Measurements from ENCODE around the gene PALLD. TPM values are rescaled to one million over a fixed set of nuclear protein-coding genes. Genes with fewer than 3 reads are reported as not detected.

Gene PALLD
- total RNA-seq, 1 experiment from 2014 or later: 6.5 TPM

GRCh38 chr4:168633496-168633895 is 136.6 kb downstream of the PALLD start:
- ChIA-PET CTCF (no interaction called here), POLR2A (no interaction called here)
- no peak overlapping the region for H3K4me3 ChIP-seq (ENCODE audit: low read depth in 2 of 2, low read length in 2 of 2)
- TF ChIP-seq, protein P1, sequence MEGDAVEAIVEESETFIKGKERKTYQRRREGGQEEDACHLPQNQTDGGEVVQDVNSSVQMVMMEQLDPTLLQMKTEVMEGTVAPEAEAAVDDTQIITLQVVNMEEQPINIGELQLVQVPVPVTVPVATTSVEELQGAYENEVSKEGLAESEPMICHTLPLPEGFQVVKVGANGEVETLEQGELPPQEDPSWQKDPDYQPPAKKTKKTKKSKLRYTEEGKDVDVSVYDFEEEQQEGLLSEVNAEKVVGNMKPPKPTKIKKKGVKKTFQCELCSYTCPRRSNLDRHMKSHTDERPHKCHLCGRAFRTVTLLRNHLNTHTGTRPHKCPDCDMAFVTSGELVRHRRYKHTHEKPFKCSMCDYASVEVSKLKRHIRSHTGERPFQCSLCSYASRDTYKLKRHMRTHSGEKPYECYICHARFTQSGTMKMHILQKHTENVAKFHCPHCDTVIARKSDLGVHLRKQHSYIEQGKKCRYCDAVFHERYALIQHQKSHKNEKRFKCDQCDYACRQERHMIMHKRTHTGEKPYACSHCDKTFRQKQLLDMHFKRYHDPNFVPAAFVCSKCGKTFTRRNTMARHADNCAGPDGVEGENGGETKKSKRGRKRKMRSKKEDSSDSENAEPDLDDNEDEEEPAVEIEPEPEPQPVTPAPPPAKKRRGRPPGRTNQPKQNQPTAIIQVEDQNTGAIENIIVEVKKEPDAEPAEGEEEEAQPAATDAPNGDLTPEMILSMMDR (IDR thresholded peaks at IDR 0.05): no peak
- TF ChIP-seq POLR2AphosphoS5 (IDR thresholded peaks at IDR 0.05; ENCODE audit: low read depth, low read length) (no peak), REST (IDR thresholded peaks at IDR 0.05; ENCODE audit: insufficient read depth in 1 of 2, low read depth in 2 of 2, low read length in 1 of 2) (no peak), SIN3A (IDR thresholded peaks at IDR 0.05; ENCODE audit: borderline replicate concordance, insufficient read depth, low read depth, low read length) (no peak), TCF7L2 (IDR thresholded peaks at IDR 0.05; ENCODE audit: low read depth, low read length) (no peak)
- H3K27me3 ChIP-seq (ENCODE audit: control insufficient read depth, insufficient read depth, low read length): peaks cover 6% of the 10 kb centered on the region
- no peaks in the 10 kb centered on the region for H3K36me3 ChIP-seq (ENCODE audit: control insufficient read depth, insufficient read depth, low read length)
- intact Hi-C loops (cut with micrococcal nuclease; ENCODE audit: unreplicated experiment) (no loop called here), in situ Hi-C loops (cut with HindIII; ENCODE audit: low pct_unique_long_range_greater_than_20kb, low sequenced_read_pairs) (no loop called here)
- no TSS peak for BruUV-seq (replicated peaks)
- no peak overlapping the region for H3K27ac ChIP-seq (ENCODE audit: low read length)
- H3K4me1 ChIP-seq (ENCODE audit: control insufficient read depth, insufficient read depth, low read length): no peaks in the 10 kb centered on the region
- DNase-seq (ENCODE audit: low read depth, low spot score): no peak
- no peak for ATAC-seq
- H3K9me3 ChIP-seq (ENCODE audit: control insufficient read depth, insufficient read depth, low read depth, low read length): no peaks in the 10 kb centered on the region

- no peak overlapping the region for H3K27ac ChIP-seq (ENCODE audit: low read length)
- intact Hi-C loops (cut with micrococcal nuclease; ENCODE audit: unreplicated experiment): no loop called here
These were observed 137.5 kb downstream of the PALLD start for GRCh38 chr4:168634276-168634802.

More at GRCh38 chr4:168634276-168634802, 137.5 kb downstream of the PALLD start:
- H3K27me3 ChIP-seq (ENCODE audit: control insufficient read depth, insufficient read depth, low read length): peaks cover 6% of the 10 kb centered on the region
- BruUV-seq (replicated peaks): no TSS peak
- in situ Hi-C loops (cut with HindIII; ENCODE audit: low pct_unique_long_range_greater_than_20kb, low sequenced_read_pairs): no loop called here
- H3K36me3 ChIP-seq (ENCODE audit: control insufficient read depth, insufficient read depth, low read length): no peaks in the 10 kb centered on the region
- ATAC-seq: no peak
- no peaks in the 10 kb centered on the region for H3K9me3 ChIP-seq (ENCODE audit: control insufficient read depth, insufficient read depth, low read depth, low read length)
- no peak overlapping the region for H3K4me3 ChIP-seq (ENCODE audit: low read depth in 2 of 2, low read length in 2 of 2)
- TF ChIP-seq TCF7L2 (IDR thresholded peaks at IDR 0.05; ENCODE audit: low read depth, low read length): no peak
- TF ChIP-seq REST (IDR thresholded peaks at IDR 0.05; ENCODE audit: insufficient read depth in 1 of 2, low read depth in 2 of 2, low read length in 1 of 2): no peak
- TF ChIP-seq POLR2AphosphoS5 (IDR thresholded peaks at IDR 0.05; ENCODE audit: low read depth, low read length): no peak
- TF ChIP-seq SIN3A (IDR thresholded peaks at IDR 0.05; ENCODE audit: borderline replicate concordance, insufficient read depth, low read depth, low read length): no peak
- TF ChIP-seq, protein P1 (IDR thresholded peaks at IDR 0.05): no peak
- no peak for DNase-seq (ENCODE audit: low read depth, low spot score)
- POLR2A ChIA-PET: no interaction called here
- CTCF ChIA-PET: no interaction called here
- no peaks in the 10 kb centered on the region for H3K4me1 ChIP-seq (ENCODE audit: control insufficient read depth, insufficient read depth, low read length)

All from Panc1 (cell line).